HepG2 (cell line): Measurements from ENCODE around the gene GNG7. TPM values are rescaled to one million over a fixed set of nuclear protein-coding genes. Genes with fewer than 3 reads are reported as not detected.

Experiments used
- ARNT ChIP-seq: fragments of 450-650 bp; IDR thresholded peaks from 2 replicates; pipeline ENCODE4 v1.6.1; 2017
- ATF6 ChIP-seq: sonication (generic); formaldehyde crosslinking; conservative IDR thresholded peaks from 2 replicates; pipeline ENCODE4 v1.4.0; 2020; ENCODE audit warnings: missing genetic modification reagents
- BRCA1 ChIP-seq: sonication (generic); formaldehyde crosslinking; IDR thresholded peaks from 2 replicates; pipeline ENCODE4 v1.4.0; 2020; ENCODE audit warnings: missing genetic modification reagents
- CTCF ChIP-seq: sonication (generic); formaldehyde crosslinking; IDR thresholded peaks from 2 replicates; pipeline ENCODE4 v1.5.0; 2020; ENCODE audit warnings: mild to moderate bottlenecking, missing genetic modification reagents, moderate library complexity
- FOXO1 ChIP-seq: sonication (generic); formaldehyde crosslinking; IDR thresholded peaks from 2 replicates; pipeline ENCODE4 v1.4.0; 2020; ENCODE audit warnings: missing genetic modification reagents
- FOXO4 ChIP-seq: sonication (generic); formaldehyde crosslinking; conservative IDR thresholded peaks from 2 replicates; pipeline ENCODE4 v1.8.1; 2023; ENCODE audit warnings: missing genetic modification reagents
- JARID2 ChIP-seq: sonication (generic); formaldehyde crosslinking; IDR thresholded peaks from 2 replicates; pipeline ENCODE4 v1.8.1; 2023; ENCODE audit warnings: missing genetic modification reagents, inconsistent platforms; ENCODE audit not compliant: insufficient replicate concordance
- KAT7 ChIP-seq: IDR thresholded peaks from 2 replicates; pipeline ENCODE4 v1.6.1; 2018; ENCODE audit warnings: borderline replicate concordance, missing compliant biosample characterization
- MNT ChIP-seq: fragments of 450-650 bp; IDR thresholded peaks from 2 replicates; pipeline ENCODE4 v1.6.1; 2016
- RFX3 ChIP-seq: IDR thresholded peaks from 2 replicates; pipeline ENCODE4 v1.6.1; 2016; ENCODE audit warnings: missing biosample characterization, missing genetic modification reagents
- SKIL ChIP-seq: sonication (generic); formaldehyde crosslinking; IDR thresholded peaks from 2 replicates; pipeline ENCODE4 v1.8.0; 2022; ENCODE audit warnings: missing genetic modification reagents, mild to moderate bottlenecking, moderate library complexity, borderline replicate concordance
- SOX6 ChIP-seq, 2 experiments: fragments of 450-650 bp in 1 of 2; sonication (generic) in 1 of 2; formaldehyde crosslinking in 1 of 2; IDR thresholded peaks; 2 replicates each; pipeline versions ENCODE4 v1.4.0 to v1.6.1; 2017 to 2020; ENCODE audit warnings: antibody characterized with exemption in 1 of 2, mild to moderate bottlenecking in 1 of 2, missing genetic modification reagents in 1 of 2
- SRY ChIP-seq: sonication (generic); formaldehyde crosslinking; IDR thresholded peaks from 2 replicates; pipeline ENCODE4 v1.8.0; 2022; ENCODE audit warnings: mild to moderate bottlenecking, missing genetic modification reagents
- TBX3 ChIP-seq: fragments of 450-650 bp; IDR thresholded peaks from 2 replicates; pipeline ENCODE4 v1.6.1; 2017; ENCODE audit warnings: antibody characterized with exemption, mild to moderate bottlenecking, inconsistent platforms, borderline replicate concordance
- YEATS2 ChIP-seq: sonication (generic); formaldehyde crosslinking; IDR thresholded peaks from 2 replicates; pipeline ENCODE4 v1.4.0; 2020; ENCODE audit warnings: missing genetic modification reagents, borderline replicate concordance
- ZBTB3 ChIP-seq: sonication (generic); formaldehyde crosslinking; IDR thresholded peaks from 2 replicates; pipeline ENCODE4 v1.4.0; 2020; ENCODE audit warnings: low read depth, mild to moderate bottlenecking, moderate library complexity, missing genetic modification reagents, borderline replicate concordance
- ZBTB43 ChIP-seq: sonication (generic); formaldehyde crosslinking; conservative IDR thresholded peaks from 2 replicates; pipeline ENCODE4 v1.4.0; 2020; ENCODE audit warnings: missing genetic modification reagents
- ZFP82 ChIP-seq: sonication (generic); formaldehyde crosslinking; IDR thresholded peaks from 2 replicates; pipeline ENCODE4 v1.5.1; 2020; ENCODE audit warnings: mild to moderate bottlenecking, missing genetic modification reagents, borderline replicate concordance
- ZNF296 ChIP-seq: sonication (generic); formaldehyde crosslinking; conservative IDR thresholded peaks from 2 replicates; pipeline ENCODE4 v1.5.0; 2020; ENCODE audit warnings: mild to moderate bottlenecking, missing genetic modification reagents
- ZNF3 ChIP-seq: IDR thresholded peaks from 2 replicates; pipeline ENCODE4 v1.7.0; 2017; ENCODE audit warnings: inconsistent platforms
- ZNF773 ChIP-seq: sonication (generic); formaldehyde crosslinking; IDR thresholded peaks from 2 replicates; pipeline ENCODE4 v1.4.0; 2020; ENCODE audit warnings: missing genetic modification reagents, borderline replicate concordance
- polyA plus RNA-seq, 8 experiments: library from polyadenylated mRNA; depleted of rRNA in 3 of 8; stranded (reverse) in 7 of 8; unstranded in 1 of 8; fragments of >200 nt; fragmentation: Illumina TruSeq in 4 of 8; extraction: Trizol in 4 of 8; gene quantifications; 2 replicates each; pipeline versions ENCODE4 v1.2.1 to v1.2.3, GENCODE V29; 2011 to 2016; ENCODE audit warnings: low read depth in 4 of 8, missing spikeins in 1 of 8, mixed read lengths in 1 of 8; ENCODE audit not compliant: insufficient read depth in 1 of 8
- total RNA-seq, 5 experiments: library from RNA; depleted of rRNA; stranded (reverse); fragments of >200 nt; fragmentation: Illumina TruSeq; extraction: Trizol; gene quantifications; 2 replicates each; pipeline ENCODE4 v1.2.3, GENCODE V29; 2016; ENCODE audit warnings: low read depth in 1 of 5

The GNG7 gene
- total and polyA plus RNA-seq, 2 of the 13 experiments (the other 11 are each of a cell fraction or from before 2014, with no cell fraction given) = 1.4 to 3.3 TPM

GRCh38 chr19:2567996-2568395, 134.5 kb downstream of the GNG7 start (continued):
- no peak for TF ChIP-seq JARID2
- no peak for TF ChIP-seq KAT7 (CRISPR knock-in tag)
- 0 out of 2 replicates have a peak, but pooled peaks have one; percentile 39 for TF ChIP-seq SOX6 (IDR thresholded peaks at IDR 0.05)
- no peak for TF ChIP-seq SOX6 (CRISPR knock-in tag; IDR thresholded peaks at IDR 0.05)
- TF ChIP-seq FOXO1 = no peak
- no peak for TF ChIP-seq RFX3 (CRISPR knock-in tag)
- no peak for TF ChIP-seq ZBTB3 (CRISPR knock-in tag)
- TF ChIP-seq ZNF773 (CRISPR knock-in tag) = no peak
- no peak for TF ChIP-seq FOXO4
- no peak for TF ChIP-seq TBX3
- TF ChIP-seq ZNF3 = no peak
- peak; percentile 58 for TF ChIP-seq MNT
- TF ChIP-seq ZNF296 (CRISPR knock-in tag) = no peak
- TF ChIP-seq YEATS2 (CRISPR knock-in tag) = no peak
- TF ChIP-seq SKIL = no peak
- no peak for TF ChIP-seq BRCA1 (CRISPR knock-in tag)
- no peak for TF ChIP-seq ATF6 (CRISPR knock-in tag)
- no peak for TF ChIP-seq CTCF (CRISPR knock-in tag)
- TF ChIP-seq ZBTB43 (CRISPR knock-in tag) = no peak
- TF ChIP-seq SRY (CRISPR knock-in tag) = no peak
- no peak for TF ChIP-seq ZFP82
- peak; percentile 60; the same call in 1 of the 2 replicates for TF ChIP-seq ARNT
